IMR-90 (cell line): Measurements from ENCODE around the gene KCNQ5. TPM values are rescaled to one million over a fixed set of nuclear protein-coding genes. Genes with fewer than 3 reads are reported as not detected.

Source experiments
- ATAC-seq: fragments of 200-7000 bp; cut with Tn5 transposase; 2 replicates; pipeline ENCODE4 v1.9.1; 2020; ENCODE audit warnings: low read depth, mild to moderate bottlenecking, moderate library complexity
- BruUV-seq: library from RNA; stranded (reverse); fragments of 400-500 nt; replicated peaks from 2 replicates; lab custom pipeline; 2021; lab: Mats Ljungman, UMichigan
- CTCF ChIA-PET: fragments of 300-600 bp; formaldehyde crosslinking; extraction: SDS; loops from one replicate; lab custom pipeline; 2021; ENCODE audit warnings: antibody characterized with exemption; lab: Yijun Ruan, JAX
- POLR2A ChIA-PET: fragments of 300-600 bp; sonication (Branson Sonifier 250); formaldehyde crosslinking; loops from one replicate; lab custom pipeline; 2022; ENCODE audit warnings: antibody characterized with exemption; ENCODE audit not compliant: unreplicated experiment; lab: Charles Lee
- DNase-seq: peaks from one replicate; pipeline ENCODE4 v3.0.0; 2013
- H2AFZ ChIP-seq: replicated peaks from 2 replicates; pipeline ENCODE3; 2013; ENCODE audit warnings: low read length, mild to moderate bottlenecking; ENCODE audit not compliant: poor library complexity
- H2AK5ac ChIP-seq: 2 replicates; pipeline ENCODE4 v1.6.1; 2013; ENCODE audit warnings: low read depth, low read length, inconsistent platforms
- H2AK9ac ChIP-seq: replicated peaks from 2 replicates; pipeline ENCODE3; 2013; ENCODE audit warnings: mild to moderate bottlenecking, low read depth, low read length, moderate library complexity; ENCODE audit not compliant: poor library complexity
- H2BK120ac ChIP-seq: 2 replicates; pipeline ENCODE4 v1.6.1; 2013; ENCODE audit warnings: low read depth, low read length, inconsistent platforms
- H2BK15ac ChIP-seq: 3 replicates; pipeline ENCODE4 v1.6.1; 2013; ENCODE audit warnings: low read depth, low read length, inconsistent platforms
- H2BK20ac ChIP-seq: 2 replicates; pipeline ENCODE4 v1.6.1; 2013; ENCODE audit warnings: low read depth, mild to moderate bottlenecking, inconsistent platforms, low read length, moderate library complexity
- H2BK5ac ChIP-seq: 2 replicates; pipeline ENCODE4 v1.6.1; 2013; ENCODE audit warnings: mild to moderate bottlenecking, low read depth, low read length, inconsistent platforms; ENCODE audit not compliant: poor library complexity, severe bottlenecking
- H3K14ac ChIP-seq: replicated peaks from 2 replicates; pipeline ENCODE4 v1.6.1; 2013; ENCODE audit warnings: low read depth, low read length, inconsistent platforms
- H3K18ac ChIP-seq: 2 replicates; pipeline ENCODE4 v1.6.1; 2013; ENCODE audit warnings: low read depth, low read length, control low read depth
- H3K23ac ChIP-seq: 2 replicates; pipeline ENCODE4 v1.6.1; 2013; ENCODE audit warnings: low read depth, low read length, inconsistent platforms
- H3K27ac ChIP-seq: 2 replicates; pipeline ENCODE4 v1.5.1; 2013; ENCODE audit warnings: mild to moderate bottlenecking, control low read depth, low read length; ENCODE audit not compliant: insufficient read depth
- H3K27me3 ChIP-seq: 2 replicates; pipeline ENCODE4 v1.6.1; 2013; ENCODE audit warnings: low read length; ENCODE audit not compliant: control insufficient read depth, insufficient read depth
- H3K36me3 ChIP-seq: 2 replicates; pipeline ENCODE4 v1.6.1; 2013; ENCODE audit warnings: low read length, mixed read lengths; ENCODE audit not compliant: control insufficient read depth, insufficient read depth
- H3K4ac ChIP-seq: 2 replicates; pipeline ENCODE4 v1.6.1; 2013; ENCODE audit warnings: low read depth, low read length, inconsistent platforms
- H3K4me1 ChIP-seq: 2 replicates; pipeline ENCODE4 v1.6.1; 2013; ENCODE audit warnings: low read length, mixed read lengths; ENCODE audit not compliant: control insufficient read depth, insufficient read depth
- H3K4me2 ChIP-seq: 2 replicates; pipeline ENCODE4 v1.6.1; 2013; ENCODE audit warnings: low read depth, mild to moderate bottlenecking, control low read depth, low read length, moderate library complexity
- H3K4me3 ChIP-seq: 2 replicates; pipeline ENCODE4 v1.5.1; 2013; ENCODE audit warnings: low read depth, mild to moderate bottlenecking, control low read depth, low read length, moderate library complexity; ENCODE audit not compliant: insufficient read depth
- H3K56ac ChIP-seq: 2 replicates; pipeline ENCODE4 v1.6.1; 2013; ENCODE audit warnings: low read length, inconsistent platforms; ENCODE audit not compliant: insufficient read depth; ENCODE audit errors: extremely low read depth
- H3K79me1 ChIP-seq, 2 experiments: 2 replicates each; pipeline ENCODE4 v1.6.1; 2013; ENCODE audit warnings: low read length in 2 of 2, inconsistent platforms in 1 of 2, low read depth in 1 of 2
- H3K9ac ChIP-seq: 2 replicates; pipeline ENCODE4 v1.6.1; 2013; ENCODE audit warnings: low read depth, low read length, control low read depth
- H3K9me1 ChIP-seq: 2 replicates; pipeline ENCODE4 v1.6.1; 2013; ENCODE audit warnings: low read length, inconsistent platforms; ENCODE audit not compliant: insufficient read depth
- H3K9me3 ChIP-seq: 2 replicates; pipeline ENCODE4 v1.6.1; 2013; ENCODE audit warnings: low read length; ENCODE audit not compliant: control insufficient read depth, insufficient read depth
- H4K20me1 ChIP-seq: 2 replicates; pipeline ENCODE4 v1.6.1; 2013; ENCODE audit warnings: low read length, inconsistent platforms; ENCODE audit not compliant: insufficient read depth
- H4K5ac ChIP-seq: 2 replicates; pipeline ENCODE4 v1.6.1; 2013; ENCODE audit warnings: mild to moderate bottlenecking, low read depth, low read length, control low read depth
- H4K8ac ChIP-seq, 2 experiments: 2 replicates each; pipeline ENCODE4 v1.6.1; 2013; ENCODE audit warnings: low read depth in 2 of 2, low read length in 2 of 2, control low read depth in 1 of 2, inconsistent platforms in 1 of 2
- H4K91ac ChIP-seq: 2 replicates; pipeline ENCODE4 v1.6.1; 2013; ENCODE audit warnings: low read depth, low read length, inconsistent platforms; ENCODE audit not compliant: insufficient read depth
- BHLHE40 ChIP-seq: fragments of 150-350 bp; IDR thresholded peaks from 2 replicates; pipeline ENCODE4 v1.6.1; 2016; ENCODE audit warnings: mild to moderate bottlenecking, low read depth, low read length
- CEBPB ChIP-seq: IDR thresholded peaks from 2 replicates; pipeline ENCODE4 v1.6.1; 2012; ENCODE audit warnings: low read depth, low read length, improper control_type of control experiment
- CHD1 ChIP-seq: IDR thresholded peaks from 2 replicates; pipeline ENCODE4 v1.6.1; 2012; ENCODE audit warnings: low read depth, low read length, improper control_type of control experiment
- FOS ChIP-seq: fragments of 150-350 bp; IDR thresholded peaks from 2 replicates; pipeline ENCODE4 v1.6.1; 2016; ENCODE audit warnings: low read depth, low read length
- MAFK ChIP-seq: IDR thresholded peaks from 2 replicates; pipeline ENCODE4 v1.6.1; 2012; ENCODE audit warnings: low read depth, low read length, improper control_type of control experiment
- MAZ ChIP-seq: IDR thresholded peaks from 2 replicates; pipeline ENCODE4 v1.6.1; 2012; ENCODE audit warnings: low read depth, mild to moderate bottlenecking, low read length, improper control_type of control experiment, moderate library complexity, borderline replicate concordance
- MXI1 ChIP-seq: IDR thresholded peaks from 2 replicates; pipeline ENCODE4 v1.6.1; 2012; ENCODE audit warnings: low read depth, mild to moderate bottlenecking, low read length, moderate library complexity, borderline replicate concordance
- NFE2L2 ChIP-seq: fragments of 150-350 bp; IDR thresholded peaks from 2 replicates; pipeline ENCODE4 v1.6.1; 2016; ENCODE audit warnings: low read depth, mild to moderate bottlenecking, low read length
- POLR2A ChIP-seq: IDR thresholded peaks from 2 replicates; pipeline ENCODE4 v1.6.1; 2012; ENCODE audit warnings: mild to moderate bottlenecking, low read depth, low read length
- RAD21 ChIP-seq: IDR thresholded peaks from 2 replicates; pipeline ENCODE4 v1.6.1; 2012; ENCODE audit warnings: low read length, improper control_type of control experiment
- RCOR1 ChIP-seq: IDR thresholded peaks from 2 replicates; pipeline ENCODE4 v1.6.1; 2012; ENCODE audit warnings: mild to moderate bottlenecking, low read length, improper control_type of control experiment; ENCODE audit not compliant: insufficient replicate concordance
- RFX5 ChIP-seq: IDR thresholded peaks from 2 replicates; pipeline ENCODE4 v1.8.0; 2012; ENCODE audit warnings: low read depth, mild to moderate bottlenecking, low read length, moderate library complexity
- SMC3 ChIP-seq: fragments of 150-350 bp; IDR thresholded peaks from 2 replicates; pipeline ENCODE4 v1.6.1; 2016; ENCODE audit warnings: low read depth, mild to moderate bottlenecking, antibody characterized with exemption, low read length, moderate library complexity
- WGBS, 2 experiments: methylation state at CpG; one replicate each; pipeline versions ENCODE4 v1.1.5 to v1.1.7; 2013; ENCODE audit warnings: missing lambda C conversion rate in 2 of 2; ENCODE audit not compliant: insufficient read length in 1 of 2; ENCODE audit errors: extremely low coverage in 2 of 2; 5-methylcytosine and 5-hydroxymethylcytosine counted together
- dilution Hi-C: fragments of 300-500 bp; cut with HindIII; formaldehyde crosslinking; loops from one replicate; pipeline ENCODE4 v1.14.3; 2018; ENCODE audit warnings: low sequenced_read_pairs; ENCODE audit not compliant: unreplicated experiment
- in situ Hi-C: fragments of 300-500 bp; cut with MboI; formaldehyde crosslinking; loops from 3 replicates; pipeline ENCODE4 v1.14.3; 2019; ENCODE audit warnings: low sequenced_read_pairs, inconsistent platforms, mixed read lengths
- intact Hi-C: fragments of 100-400 bp; cut with micrococcal nuclease; formaldehyde crosslinking; loops from 2 replicates; pipeline ENCODE4 v1.10.0; 2022
- polyA plus RNA-seq, 3 experiments: library from polyadenylated mRNA; depleted of rRNA; stranded (reverse); fragments of >200 nt; gene quantifications; 2 replicates each; pipeline ENCODE4 v1.2.3, GENCODE V29; 2012; ENCODE audit warnings: low replicate concordance in 1 of 3
- total RNA-seq: library from RNA; depleted of rRNA; stranded (reverse); fragments of >200 nt; gene quantifications from 2 replicates; pipeline ENCODE4 v1.2.3, GENCODE V29; 2012
- TF ChIP-seq, protein P1 (sequence below): conservative IDR thresholded peaks from 2 replicates; pipeline ENCODE4 v1.5.1; 2012; ENCODE audit warnings: mild to moderate bottlenecking, low read depth, low read length, improper control_type of control experiment
- TF ChIP-seq, protein P2 (sequence below): fragments of 150-350 bp; IDR thresholded peaks from 2 replicates; pipeline ENCODE4 v1.6.1; 2016; ENCODE audit warnings: low read depth, mild to moderate bottlenecking, low read length, moderate library complexity, borderline replicate concordance
- TF ChIP-seq, protein P3 (sequence below): fragments of 150-350 bp; IDR thresholded peaks from 2 replicates; pipeline ENCODE4 v1.6.1; 2017; ENCODE audit warnings: mild to moderate bottlenecking, antibody characterized with exemption, low read length, low read depth

The KCNQ5 gene
- total and polyA plus RNA-seq, 2 of the 4 experiments (the other 2 are of a cell fraction), result 0.75 to 1.3 TPM

DNA sequence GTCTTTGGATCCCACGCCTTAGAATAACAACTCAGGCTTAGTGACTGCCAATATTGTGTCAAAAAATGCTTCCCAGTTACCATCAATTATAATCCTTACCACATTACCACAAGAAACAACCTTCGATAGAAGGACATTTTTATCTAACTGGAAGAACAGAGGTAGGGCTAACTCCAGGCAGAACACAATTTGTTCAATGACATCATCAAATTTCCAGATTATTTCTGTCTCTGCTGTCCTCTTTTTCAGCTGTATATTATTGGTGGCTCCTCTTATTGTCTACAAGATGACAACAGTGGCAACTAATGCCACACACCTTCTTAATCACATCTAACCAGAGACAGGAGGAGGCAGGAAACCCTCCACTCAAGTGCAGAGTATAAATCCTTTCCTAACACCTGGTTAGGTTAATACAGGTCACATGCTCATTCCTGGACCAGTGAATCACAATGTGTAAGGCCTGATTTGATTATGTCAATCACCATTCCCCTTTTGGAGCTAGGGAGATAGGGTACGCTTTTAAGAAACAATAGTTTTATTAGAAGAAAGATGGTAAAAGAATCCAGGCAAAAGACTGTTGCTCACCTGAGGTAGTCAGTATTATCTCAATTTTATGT lies 585.5 kb downstream of the KCNQ5 start:
- H3K79me1 ChIP-seq, result no peaks in the 10 kb centered on the region
- H2BK5ac ChIP-seq, result no peak overlapping the region
- no peaks in the 10 kb centered on the region; the same call in 1 of the 2 replicates for H3K27me3 ChIP-seq
- H2BK20ac ChIP-seq, result no peak overlapping the region
- H3K9ac ChIP-seq, result no peak overlapping the region
- ATAC-seq (no peak), DNase-seq (no peak)
- no peak overlapping the region for H3K18ac ChIP-seq
- TF ChIP-seq, protein P1, sequence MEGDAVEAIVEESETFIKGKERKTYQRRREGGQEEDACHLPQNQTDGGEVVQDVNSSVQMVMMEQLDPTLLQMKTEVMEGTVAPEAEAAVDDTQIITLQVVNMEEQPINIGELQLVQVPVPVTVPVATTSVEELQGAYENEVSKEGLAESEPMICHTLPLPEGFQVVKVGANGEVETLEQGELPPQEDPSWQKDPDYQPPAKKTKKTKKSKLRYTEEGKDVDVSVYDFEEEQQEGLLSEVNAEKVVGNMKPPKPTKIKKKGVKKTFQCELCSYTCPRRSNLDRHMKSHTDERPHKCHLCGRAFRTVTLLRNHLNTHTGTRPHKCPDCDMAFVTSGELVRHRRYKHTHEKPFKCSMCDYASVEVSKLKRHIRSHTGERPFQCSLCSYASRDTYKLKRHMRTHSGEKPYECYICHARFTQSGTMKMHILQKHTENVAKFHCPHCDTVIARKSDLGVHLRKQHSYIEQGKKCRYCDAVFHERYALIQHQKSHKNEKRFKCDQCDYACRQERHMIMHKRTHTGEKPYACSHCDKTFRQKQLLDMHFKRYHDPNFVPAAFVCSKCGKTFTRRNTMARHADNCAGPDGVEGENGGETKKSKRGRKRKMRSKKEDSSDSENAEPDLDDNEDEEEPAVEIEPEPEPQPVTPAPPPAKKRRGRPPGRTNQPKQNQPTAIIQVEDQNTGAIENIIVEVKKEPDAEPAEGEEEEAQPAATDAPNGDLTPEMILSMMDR, result no peak
- no peak for TF ChIP-seq MXI1
- TF ChIP-seq, protein P2, sequence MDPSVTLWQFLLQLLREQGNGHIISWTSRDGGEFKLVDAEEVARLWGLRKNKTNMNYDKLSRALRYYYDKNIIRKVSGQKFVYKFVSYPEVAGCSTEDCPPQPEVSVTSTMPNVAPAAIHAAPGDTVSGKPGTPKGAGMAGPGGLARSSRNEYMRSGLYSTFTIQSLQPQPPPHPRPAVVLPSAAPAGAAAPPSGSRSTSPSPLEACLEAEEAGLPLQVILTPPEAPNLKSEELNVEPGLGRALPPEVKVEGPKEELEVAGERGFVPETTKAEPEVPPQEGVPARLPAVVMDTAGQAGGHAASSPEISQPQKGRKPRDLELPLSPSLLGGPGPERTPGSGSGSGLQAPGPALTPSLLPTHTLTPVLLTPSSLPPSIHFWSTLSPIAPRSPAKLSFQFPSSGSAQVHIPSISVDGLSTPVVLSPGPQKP, result no peak
- TF ChIP-seq RFX5, result no peak
- TF ChIP-seq RAD21, result no peak
- TF ChIP-seq POLR2A, result no peak
- no peak for TF ChIP-seq RCOR1
- no peak for TF ChIP-seq CEBPB
- TF ChIP-seq, protein P3, sequence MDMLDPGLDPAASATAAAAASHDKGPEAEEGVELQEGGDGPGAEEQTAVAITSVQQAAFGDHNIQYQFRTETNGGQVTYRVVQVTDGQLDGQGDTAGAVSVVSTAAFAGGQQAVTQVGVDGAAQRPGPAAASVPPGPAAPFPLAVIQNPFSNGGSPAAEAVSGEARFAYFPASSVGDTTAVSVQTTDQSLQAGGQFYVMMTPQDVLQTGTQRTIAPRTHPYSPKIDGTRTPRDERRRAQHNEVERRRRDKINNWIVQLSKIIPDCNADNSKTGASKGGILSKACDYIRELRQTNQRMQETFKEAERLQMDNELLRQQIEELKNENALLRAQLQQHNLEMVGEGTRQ, result no peak
- no peak for TF ChIP-seq MAZ
- no peak for TF ChIP-seq CHD1
- TF ChIP-seq MAFK, result no peak
- TF ChIP-seq SMC3, result no peak
- TF ChIP-seq NFE2L2, result no peak
- no peak for TF ChIP-seq BHLHE40
- TF ChIP-seq FOS, result no peak
- no peak overlapping the region for H3K14ac ChIP-seq
- H4K8ac ChIP-seq, result no peak overlapping the region
- no peak overlapping the region for H3K4ac ChIP-seq
- H2BK15ac ChIP-seq, result no peak overlapping the region
- H2AK5ac ChIP-seq, result no peak overlapping the region
- no peaks in the 10 kb centered on the region for H3K9me3 ChIP-seq
- H2AK9ac ChIP-seq, result no peak overlapping the region
- H3K36me3 ChIP-seq, result no peaks in the 10 kb centered on the region
- intact Hi-C loops, result no loop called here
- no TSS peak for BruUV-seq
- H4K20me1 ChIP-seq, result no peaks in the 10 kb centered on the region
- H3K4me3 ChIP-seq, result no peak overlapping the region
- no peaks in the 10 kb centered on the region; the same call in 1 of the 2 replicates for H3K9me1 ChIP-seq
- POLR2A ChIA-PET, result no interaction called here
- no peak overlapping the region for H2AFZ ChIP-seq
- no peak overlapping the region for H3K23ac ChIP-seq
- no peak overlapping the region for H3K27ac ChIP-seq
- H3K4me2 ChIP-seq, result no peak overlapping the region
- no peak overlapping the region for H2BK120ac ChIP-seq
- no peak overlapping the region for H4K91ac ChIP-seq
- peaks cover 3% of the 10 kb centered on the region for H3K4me1 ChIP-seq
- H4K5ac ChIP-seq, result no peak overlapping the region
- CTCF ChIA-PET, result no interaction called here
- H3K56ac ChIP-seq, result no peak overlapping the region
- in situ Hi-C loops, result no loop called here
- 80% methylated on average over 1 of the region's 3 CpGs; no CpG with 5 or more reads in 1 of the 2 experiments for WGBS, 2 experiments
- dilution Hi-C loops, result no loop called here
